ENCODE data around the gene DPH6.

DNA sequence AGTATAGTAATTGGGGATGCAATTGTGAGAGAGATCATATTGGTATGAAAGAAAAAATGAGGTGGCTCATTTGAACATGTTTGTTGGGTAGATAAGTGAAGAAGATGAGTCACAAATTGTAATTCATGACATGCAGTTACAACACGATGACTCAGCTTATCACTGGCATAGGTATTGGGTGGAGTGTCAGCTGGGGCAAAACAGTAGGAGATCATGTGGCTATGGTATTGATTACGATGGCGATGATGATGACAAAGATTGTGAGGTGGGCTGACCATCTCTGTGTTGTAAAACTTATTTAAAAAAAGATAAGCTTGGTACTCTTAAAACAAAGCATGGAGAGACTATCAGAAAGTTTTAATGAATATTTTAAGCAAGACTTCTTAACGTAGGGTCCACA lies 11.6 kb upstream of the DPH6 start:
- no peak for TF ChIP-seq POLR2A (IDR thresholded peaks at IDR 0.05; ENCODE audit: low read depth, low read length)
- no peak for TF ChIP-seq POLR2AphosphoS5 (IDR thresholded peaks at IDR 0.05; ENCODE audit: low read depth, low read length)
- no peak for TF ChIP-seq TAF1 (IDR thresholded peaks at IDR 0.05; ENCODE audit: borderline replicate concordance, low read depth, low read length)

All from GM12892 (cell line).